Psoas muscle (tissue), 8 donors: ENCODE data around the gene POC1B. TPM values are rescaled to one million over a fixed set of nuclear protein-coding genes. Genes with fewer than 3 reads are reported as not detected.

ENCODE experiments used
- ATAC-seq, 4 donors: fragments of 200-7000 bp; cut with Tn5 transposase; one replicate each; pipeline ENCODE4 v1.9.1; 2020; ENCODE audit warnings: moderate library complexity in 3 of 4, mild to moderate bottlenecking in 2 of 4
- DNase-seq, 2 donors: peaks; one replicate each; pipeline ENCODE4 v3.0.0-alpha.2; 2020
- H3K27ac ChIP-seq: fragments of 200-600 bp; one replicate; pipeline ENCODE4 v1.8.0; 2022
- H3K27me3 ChIP-seq, 3 donors: fragments of 200-600 bp in 1 of 3; one replicate each; pipeline versions ENCODE4 v1.6.1 to v1.8.0; 2013 to 2022; ENCODE audit warnings: low read length in 2 of 3, mild to moderate bottlenecking in 2 of 3, moderate library complexity in 1 of 3; ENCODE audit not compliant: insufficient read depth in 3 of 3
- H3K36me3 ChIP-seq, 2 donors: fragments of 200-600 bp in 1 of 2; one replicate each; pipeline versions ENCODE4 v1.6.1 to v1.8.0; 2013 to 2022; ENCODE audit warnings: low read depth in 1 of 2, mild to moderate bottlenecking in 1 of 2, moderate library complexity in 1 of 2; ENCODE audit not compliant: insufficient read depth in 1 of 2
- H3K4me1 ChIP-seq: fragments of 200-600 bp; one replicate; pipeline ENCODE4 v1.8.0; 2022
- H3K4me3 ChIP-seq: fragments of 200-600 bp; one replicate; pipeline ENCODE4 v1.8.0; 2022; ENCODE audit warnings: mild to moderate bottlenecking
- H3K9me3 ChIP-seq: fragments of 200-600 bp; one replicate; pipeline ENCODE4 v1.8.0; 2022
- CTCF ChIP-seq: fragments of 200-600 bp; IDR thresholded peaks from one replicate; pipeline ENCODE4 v1.8.0; 2022; ENCODE audit warnings: antibody characterized with exemption
- WGBS, 3 donors: extraction: QIAGEN DNeasy Blood & Tissue Kit; methylation state at CpG; one replicate each; pipeline versions ENCODE4 v1.1.6 to v1.1.7; 2013; 5-methylcytosine and 5-hydroxymethylcytosine counted together
- intact Hi-C, 2 donors: fragments of 100-400 bp; cut with DNase I; formaldehyde crosslinking; loops; one replicate each; pipeline versions ENCODE4 v1.11.0 to v1.14.2; 2022
- polyA plus RNA-seq, 3 donors: library from polyadenylated mRNA; stranded (reverse); fragments of 200-250 nt; gene quantifications; one replicate each; pipeline ENCODE4 v1.2.3, GENCODE V29; 2013
- total RNA-seq, 4 donors: library from RNA; stranded (reverse); fragmentation: NEBNext Ultra II Directional in 2 of 4; extraction: Animal tissue kit (Norgen Biotek cat#: 25700) in 2 of 4; gene quantifications; one replicate each; pipeline versions ENCODE4 v1.2.1 to v1.2.4, GENCODE V29; 2021 to 2023
- donor health status: healthy with polysubstance abuse.
- donor health status: DM: no; HTN: no; CAD: no; lungs with moderate emphysema.
- donor health status: Bipolar disorder and iron deficiency.
- donor health status: healthy.
- donor health status: DM: yes; HTN: yes; CAD: no.
- donor health status: DM: no; HTN: no; CAD: no.
- donor health status: DM: no; HTN: no; CAD: no.
- donor health status: DM: yes; HTN: yes; CAD: no.

The POC1B gene
- total and polyA plus RNA-seq, 7 donors = 2.9 to 8.1 (median 5.3) TPM

- ATAC-seq (no peak), DNase-seq (no peak)
- no peak for TF ChIP-seq CTCF
- 12 to 39% (median 29%) methylated on average over 1 of the region's 1 CpG for WGBS, 3 donors
- Histone ChIP-seq H3K9me3 (no peaks in the 10 kb centered on the region), H3K4me3 (no peak overlapping the region), H3K27ac (no peak overlapping the region), H3K27me3 (no peaks in the 10 kb centered on the region), H3K36me3 (no peaks in the 10 kb centered on the region), H3K4me1 (no peaks in the 10 kb centered on the region)
- intact Hi-C loops = loop anchor here in 1 of 2 donors (5.0 kb wide), 1 partner anchor 58 kb away; no protein-coding TSS in a partner anchor
Observed at GRCh38 chr12:89474615-89475014, 51.2 kb downstream of the POC1B start.

- no peak for TF ChIP-seq CTCF
- no peak overlapping the region for H3K27ac ChIP-seq
- no peaks in the 10 kb centered on the region for H3K27me3 ChIP-seq
- no peak for ATAC-seq
- H3K4me3 ChIP-seq = no peak overlapping the region
- H3K36me3 ChIP-seq = no peaks in the 10 kb centered on the region
- no peak for DNase-seq
- no peaks in the 10 kb centered on the region for H3K9me3 ChIP-seq
- intact Hi-C loops = loop anchor here in 1 of 2 donors (5.0 kb wide), 1 partner anchor 60 kb away; no protein-coding TSS in a partner anchor
- no peaks in the 10 kb centered on the region for H3K4me1 ChIP-seq
- 76 to 82% (median 80%) methylated on average over 2 of the region's 2 CpGs for WGBS, 3 donors
Observed at GRCh38 chr12:89472508-89472907, 53.3 kb downstream of the POC1B start.

- Histone ChIP-seq H3K4me1 (no peaks in the 10 kb centered on the region), H3K9me3 (no peaks in the 10 kb centered on the region), H3K27me3 (no peaks in the 10 kb centered on the region), H3K27ac (no peak overlapping the region), H3K36me3 (no peaks in the 10 kb centered on the region), H3K4me3 (no peak overlapping the region)
- DNase-seq = no peak
- intact Hi-C loops = loop anchor here (2.0 to 5.0 kb wide), 2 partner anchors 54 to 61 kb away; partner anchors contain the start of gene GALNT4 (in 1 of the 2)
- WGBS, 3 donors = 64 to 67% (median 67%) methylated on average over 3 of the region's 3 CpGs
- TF ChIP-seq CTCF = peak; percentile 60
- peak; percentile 57 to 77 (median 66) for ATAC-seq
Observed at GRCh38 chr12:89470741-89471509, 54.9 kb downstream of the POC1B start.

GRCh38 chr12:89469361-89469760 lies 56.5 kb downstream of the POC1B start:
- no peak for ATAC-seq
- intact Hi-C loops = no loop called here
- Histone ChIP-seq H3K36me3 (no peaks in the 10 kb centered on the region), H3K4me1 (no peaks in the 10 kb centered on the region), H3K27ac (no peak overlapping the region), H3K4me3 (no peak overlapping the region), H3K9me3 (no peaks in the 10 kb centered on the region), H3K27me3 (no peaks in the 10 kb centered on the region)
- WGBS, 3 donors = 80 to 94% (median 81%) methylated on average over 3 of the region's 3 CpGs
- DNase-seq = no peak
- TF ChIP-seq CTCF = no peak
